M059J (cell line): Measurements from ENCODE around the gene QRICH1. TPM values are rescaled to one million over a fixed set of nuclear protein-coding genes. Genes with fewer than 3 reads are reported as not detected.
A peak's percentile ranks its signal among the peaks of the same experiment; 100 is the strongest.
"Not testable (repeated sequence)": the region's sequence is repeated elsewhere in the genome, so short reads cannot be mapped to it uniquely, and the experiment has no call there.

Experiments used
- DNase-seq: peaks from one replicate; pipeline ENCODE4 v3.0.0-alpha.2; 2012; ENCODE audit warnings: low read depth
- total RNA-seq: library from RNA; depleted of rRNA; stranded (reverse); fragments of >200 nt; shearing (Covaris generic); gene quantifications from 2 replicates; pipeline ENCODE4 v1.2.3, GENCODE V29; 2014

Gene QRICH1
- total RNA-seq, 1 experiment from 2014 or later = 62.9 TPM

GRCh38 chr3:49017229-49017970, 76.5 kb downstream of the QRICH1 start:
- peak; percentile 15 for DNase-seq

GRCh38 chr3:49016414-49017228, 77.2 kb downstream of the QRICH1 start:
- DNase-seq = no peak

- peak; percentile 26 for DNase-seq
Observed at GRCh38 chr3:49015765-49016164, 78.1 kb downstream of the QRICH1 start.

GRCh38 chr3:49015072-49015471, 78.8 kb downstream of the QRICH1 start:
- no peak for DNase-seq

GRCh38 chr3:49013738-49014660, 79.9 kb downstream of the QRICH1 start:
- peak; percentile 38 for DNase-seq

GRCh38 chr3:49013113-49013737, 80.6 kb downstream of the QRICH1 start:
- DNase-seq = no peak

- no peak for DNase-seq
Observed at GRCh38 chr3:49012441-49013017, 81.3 kb downstream of the QRICH1 start.

- DNase-seq = no peak
Observed at GRCh38 chr3:49009396-49009795, 84.5 kb downstream of the QRICH1 start.

- DNase-seq = not testable (repeated sequence)
Observed at GRCh38 chr3:49008627-49009026, 85.2 kb downstream of the QRICH1 start.

- DNase-seq = peak; percentile 72
Observed at GRCh38 chr3:49007771-49008528, 85.9 kb downstream of the QRICH1 start.

GRCh38 chr3:49007068-49007770, 86.7 kb downstream of the QRICH1 start, which contains the start of gene WDR6:
Gene WDR6, plus strand, starts transcription at chr3:49007391. Its CDS starts 41 bp downstream, at chr3:49007432.
- peak; percentile 95 for DNase-seq

- no peak for DNase-seq
Observed at GRCh38 chr3:49006408-49007067, 87.3 kb downstream of the QRICH1 start.

GRCh38 chr3:49005998-49006397, 87.9 kb downstream of the QRICH1 start:
- no peak for DNase-seq

GRCh38 chr3:49005303-49005680, 88.6 kb downstream of the QRICH1 start:
- no peak for DNase-seq

GRCh38 chr3:49004352-49005302, 89.2 kb downstream of the QRICH1 start:
- DNase-seq = no peak

GRCh38 chr3:49001155-49001554, 92.7 kb downstream of the QRICH1 start:
- no peak for DNase-seq

- DNase-seq = no peak
Observed at GRCh38 chr3:48999085-48999858, 94.6 kb downstream of the QRICH1 start.
